HepG2 (cell line): ENCODE data around the gene BMI1. TPM values are rescaled to one million over a fixed set of nuclear protein-coding genes. Genes with fewer than 3 reads are reported as not detected.
"Not testable (repeated sequence)": the region's sequence is repeated elsewhere in the genome, so short reads cannot be mapped to it uniquely, and the experiment has no call there.

Experiments
- ATAC-seq: fragments of 200-7000 bp; cut with Tn5 transposase; 3 replicates; pipeline ENCODE4 v1.9.1; 2020; ENCODE audit warnings: mild to moderate bottlenecking, moderate library complexity
- BruUV-seq: library from RNA; stranded (reverse); fragments of 400-500 nt; replicated peaks from 2 replicates; lab custom pipeline; 2021; lab: Mats Ljungman, UMichigan
- CTCF ChIA-PET: fragments of 300-600 bp; formaldehyde crosslinking; extraction: SDS; loops from one replicate; lab custom pipeline; 2021; ENCODE audit warnings: low total read pairs, inconsistent platforms, low intra/inter-chr PET ratio; lab: Yijun Ruan, JAX
- POLR2A ChIA-PET: fragments of 350-600 bp; sonication (Branson Sonifier 250); formaldehyde crosslinking; loops from one replicate; lab custom pipeline; 2020; ENCODE audit warnings: antibody characterized with exemption, inconsistent platforms; lab: Yijun Ruan, JAX
- DNase-seq: peaks from one replicate; pipeline ENCODE4 v3.0.0-alpha.2; 2015; ENCODE audit warnings: low spot score
- FAIRE-seq: peaks from 3 replicates; lab custom pipeline; 2011; peaks lifted over from hg19 to GRCh38; lab: Jason Lieb, UNC
- H2AFZ ChIP-seq: one replicate; pipeline ENCODE4 v1.6.1; 2011; ENCODE audit warnings: low read length, inconsistent platforms
- H3K27ac ChIP-seq: fragments of 300-600 bp; 3 replicates; pipeline ENCODE4 v1.8.0; 2011; ENCODE audit warnings: mixed run types, mild to moderate bottlenecking, mixed read lengths, low read length, inconsistent platforms; ENCODE audit not compliant: insufficient read depth; ENCODE audit errors: extremely low read length
- H3K27me3 ChIP-seq, 2 experiments: fragments of 200-600 bp in 1 of 2; 2 replicates in 1 of 2; 3 replicates in 1 of 2; pipeline versions ENCODE4 v1.6.0 to v1.8.0; 2011; ENCODE audit warnings: low read length in 2 of 2, mild to moderate bottlenecking in 2 of 2, moderate library complexity in 2 of 2, inconsistent platforms in 1 of 2; ENCODE audit not compliant: insufficient read depth in 2 of 2, control insufficient read depth in 1 of 2
- H3K36me3 ChIP-seq, 2 experiments: fragments of 200-600 bp in 1 of 2; replicated peaks in 1 of 2; 2 replicates in 1 of 2; 3 replicates in 1 of 2; pipeline versions ENCODE4 v1.5.1 to v1.8.0; 2011; ENCODE audit warnings: low read length in 2 of 2, inconsistent platforms in 1 of 2; ENCODE audit not compliant: insufficient read depth in 2 of 2, control insufficient read depth in 1 of 2
- H3K4me1 ChIP-seq: 2 replicates; pipeline ENCODE4 v1.5.1; 2012; ENCODE audit warnings: low read length, inconsistent platforms; ENCODE audit not compliant: insufficient read depth
- H3K4me2 ChIP-seq: 2 replicates; pipeline ENCODE4 v1.6.0; 2011; ENCODE audit warnings: low read depth, low read length, inconsistent platforms
- H3K4me3 ChIP-seq, 3 experiments: fragments of 200-600 bp in 1 of 3; sonication (generic), shearing (Covaris generic) in 1 of 3; replicated peaks in 1 of 3; 2 replicates each; pipeline ENCODE4 v1.5.1; 2011 to 2016; ENCODE audit warnings: low read length in 3 of 3, inconsistent platforms in 2 of 3, low read depth in 2 of 3, mild to moderate bottlenecking in 2 of 3, control low read depth in 1 of 3, mixed read lengths in 1 of 3; ENCODE audit not compliant: insufficient read depth in 1 of 3
- H3K79me2 ChIP-seq: one replicate; pipeline ENCODE4 v1.6.1; 2011; ENCODE audit warnings: low read length, inconsistent platforms; ENCODE audit not compliant: insufficient read depth
- H3K9ac ChIP-seq: 2 replicates; pipeline ENCODE4 v1.6.0; 2011; ENCODE audit warnings: mild to moderate bottlenecking, low read depth, low read length, inconsistent platforms; ENCODE audit not compliant: insufficient read depth
- H3K9me3 ChIP-seq: 2 replicates; pipeline ENCODE4 v1.5.1; 2012; ENCODE audit warnings: mild to moderate bottlenecking, low read length
- H4K20me1 ChIP-seq: 2 replicates; pipeline ENCODE4 v1.6.0; 2011; ENCODE audit warnings: inconsistent platforms, mild to moderate bottlenecking, low read length, moderate library complexity; ENCODE audit not compliant: insufficient read depth
- DNMT1 ChIP-seq: sonication (generic); formaldehyde crosslinking; IDR thresholded peaks from 2 replicates; pipeline ENCODE4 v1.5.1; 2020; ENCODE audit warnings: mild to moderate bottlenecking, missing genetic modification reagents
- HMG20B ChIP-seq: conservative IDR thresholded peaks from 2 replicates; pipeline ENCODE4 v1.6.1; 2016; ENCODE audit warnings: missing genetic modification reagents, missing compliant biosample characterization
- IRX3 ChIP-seq: sonication (generic); formaldehyde crosslinking; IDR thresholded peaks from 2 replicates; pipeline ENCODE4 v1.8.1; 2023; ENCODE audit warnings: mild to moderate bottlenecking, low read depth, missing genetic modification reagents, borderline replicate concordance
- MAFF ChIP-seq: IDR thresholded peaks from 2 replicates; pipeline ENCODE4 v1.6.1; 2011; ENCODE audit warnings: low read depth, low read length, improper control_type of control experiment
- ZNF235 ChIP-seq: sonication (generic); formaldehyde crosslinking; IDR thresholded peaks from 2 replicates; pipeline ENCODE4 v1.8.1; 2023; ENCODE audit warnings: mild to moderate bottlenecking, missing genetic modification reagents, borderline replicate concordance
- ZNF33A ChIP-seq: sonication (generic); formaldehyde crosslinking; IDR thresholded peaks from 2 replicates; pipeline ENCODE4 v1.5.1; 2020; ENCODE audit warnings: missing genetic modification reagents, mild to moderate bottlenecking, moderate library complexity, borderline replicate concordance
- ZSCAN22 ChIP-seq: sonication (generic); formaldehyde crosslinking; IDR thresholded peaks from 2 replicates; pipeline ENCODE4 v1.4.0; 2020; ENCODE audit warnings: mild to moderate bottlenecking, missing genetic modification reagents
- WGBS: methylation state at CpG from one replicate; pipeline ENCODE4 v1.1.6; 2017; ENCODE audit warnings: low lambda C conversion rate; 5-methylcytosine and 5-hydroxymethylcytosine counted together
- in situ Hi-C: cut with HindIII; loops from 2 replicates; pipeline ENCODE4 v1.10.0; 2017; ENCODE audit warnings: low pct_unique_long_range_greater_than_20kb; ENCODE audit not compliant: extremely low pct_ligation_motif_present
- intact Hi-C: fragments of 100-400 bp; cut with micrococcal nuclease; formaldehyde crosslinking; loops from one replicate; pipeline ENCODE4 v1.10.0; 2022; ENCODE audit not compliant: unreplicated experiment
- polyA plus RNA-seq, 8 experiments: library from polyadenylated mRNA; depleted of rRNA in 3 of 8; stranded (reverse) in 7 of 8; unstranded in 1 of 8; fragments of >200 nt; fragmentation: Illumina TruSeq in 4 of 8; extraction: Trizol in 4 of 8; gene quantifications; 2 replicates each; pipeline versions ENCODE4 v1.2.1 to v1.2.3, GENCODE V29; 2011 to 2016; ENCODE audit warnings: low read depth in 4 of 8, missing spikeins in 1 of 8, mixed read lengths in 1 of 8; ENCODE audit not compliant: insufficient read depth in 1 of 8
- total RNA-seq, 5 experiments: library from RNA; depleted of rRNA; stranded (reverse); fragments of >200 nt; fragmentation: Illumina TruSeq; extraction: Trizol; gene quantifications; 2 replicates each; pipeline ENCODE4 v1.2.3, GENCODE V29; 2016; ENCODE audit warnings: low read depth in 1 of 5

Gene BMI1
- total and polyA plus RNA-seq, 2 of the 13 experiments (the other 11 are each of a cell fraction or from before 2014, with no cell fraction given), result 30.5 to 44.0 TPM

DNA sequence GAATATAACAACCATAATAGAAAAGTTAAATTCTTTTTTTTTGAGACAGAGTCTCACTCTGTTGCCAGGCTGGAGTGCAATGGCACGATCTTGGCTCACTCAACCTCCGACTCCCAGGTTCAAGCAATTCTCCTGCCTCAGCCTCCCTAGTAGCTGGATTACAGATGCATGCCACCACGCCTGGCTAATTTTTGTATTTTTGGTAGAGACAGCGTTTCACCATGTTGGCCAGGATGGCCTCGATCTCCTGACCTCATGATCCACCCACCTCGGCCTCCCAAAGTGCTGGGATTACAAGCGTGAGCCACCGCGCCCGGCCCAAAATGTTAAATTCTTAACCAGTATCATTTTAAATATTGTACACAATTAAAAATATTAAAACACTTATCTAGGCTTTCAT, 10.9 kb upstream of the BMI1 start:
- H3K4me3 ChIP-seq, POLR2A ChIA-PET, H3K27me3 ChIP-seq, DNase-seq, BruUV-seq, H3K27ac ChIP-seq, H3K9me3 ChIP-seq, H3K4me2 ChIP-seq, FAIRE-seq, intact Hi-C loops, H3K9ac ChIP-seq, H2AFZ ChIP-seq, H3K4me1 ChIP-seq, CTCF ChIA-PET, H3K36me3 ChIP-seq, H4K20me1 ChIP-seq, H3K79me2 ChIP-seq, ATAC-seq: not testable (repeated sequence)
- WGBS, result 55% methylated on average over 10 of the region's 10 CpGs
- in situ Hi-C loops, result loop anchor here (10.0 to 25.0 kb wide), 3 partner anchors 305 to 798 kb away; partner anchors contain the start of genes DNAJC1 and PIP4K2A

DNA sequence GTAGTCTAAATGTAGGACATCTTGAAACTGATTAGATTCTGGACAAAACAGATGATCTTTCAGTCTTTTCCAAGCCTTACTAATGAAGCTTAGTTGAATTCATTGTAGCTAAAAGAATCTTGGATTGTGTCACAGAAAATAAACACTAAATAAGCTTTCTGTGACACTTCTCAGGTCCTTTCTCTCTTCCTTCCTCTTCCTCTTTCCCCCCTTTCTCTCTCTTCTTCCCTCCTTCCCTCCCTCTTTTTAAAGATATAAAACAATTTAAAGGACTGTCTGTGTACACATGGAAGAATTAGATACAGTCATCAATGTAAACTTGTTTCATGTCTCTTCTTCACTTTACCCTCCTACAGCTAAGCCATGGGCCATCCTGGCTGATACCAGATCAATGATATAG, 10.0 kb upstream of the BMI1 start:
- Histone ChIP-seq H2AFZ (no peak overlapping the region), H4K20me1 (no peaks in the 10 kb centered on the region), H3K4me1 (peaks cover 8% of the 10 kb centered on the region; the same call in 1 of the 2 replicates), H3K9ac (no peak overlapping the region), H3K4me2 (no peak overlapping the region), H3K27ac (no peak overlapping the region), H3K27me3 (peaks cover 0 to 16% of the 10 kb centered on the region in 2 experiments; a peak in 2 of 5 replicates), H3K36me3 (no peaks in the 10 kb centered on the region), H3K4me3 (no peak overlapping the region), H3K9me3 (no peaks in the 10 kb centered on the region), H3K79me2 (no peaks in the 10 kb centered on the region)
- FAIRE-seq, result no peak
- in situ Hi-C loops (loop anchor here (10.0 to 25.0 kb wide), 3 partner anchors 306 to 799 kb away; partner anchors contain the start of genes DNAJC1 and PIP4K2A), intact Hi-C loops (no loop called here)
- CTCF ChIA-PET, result no interaction called here
- no peak for DNase-seq
- TF ChIP-seq ZNF33A (CRISPR knock-in tag), result no peak
- TF ChIP-seq DNMT1, result no peak
- TF ChIP-seq IRX3 (CRISPR knock-in tag), result no peak
- TF ChIP-seq ZNF235, result no peak
- TF ChIP-seq HMG20B (CRISPR knock-in tag), result no peak
- TF ChIP-seq ZSCAN22 (CRISPR knock-in tag), result no peak
- TF ChIP-seq MAFF, result no peak
- no peak for ATAC-seq
- no TSS peak for BruUV-seq
- POLR2A ChIA-PET, result no interaction called here
